ENCODE data around the gene MINDY4. TPM values are rescaled to one million over a fixed set of nuclear protein-coding genes. Genes with fewer than 3 reads are reported as not detected.

The MINDY4 gene
- total and polyA plus RNA-seq, 2 of the 8 experiments (the other 6 are each of a cell fraction or from before 2014, with no cell fraction given), result 1.3 to 3.6 TPM

DNA sequence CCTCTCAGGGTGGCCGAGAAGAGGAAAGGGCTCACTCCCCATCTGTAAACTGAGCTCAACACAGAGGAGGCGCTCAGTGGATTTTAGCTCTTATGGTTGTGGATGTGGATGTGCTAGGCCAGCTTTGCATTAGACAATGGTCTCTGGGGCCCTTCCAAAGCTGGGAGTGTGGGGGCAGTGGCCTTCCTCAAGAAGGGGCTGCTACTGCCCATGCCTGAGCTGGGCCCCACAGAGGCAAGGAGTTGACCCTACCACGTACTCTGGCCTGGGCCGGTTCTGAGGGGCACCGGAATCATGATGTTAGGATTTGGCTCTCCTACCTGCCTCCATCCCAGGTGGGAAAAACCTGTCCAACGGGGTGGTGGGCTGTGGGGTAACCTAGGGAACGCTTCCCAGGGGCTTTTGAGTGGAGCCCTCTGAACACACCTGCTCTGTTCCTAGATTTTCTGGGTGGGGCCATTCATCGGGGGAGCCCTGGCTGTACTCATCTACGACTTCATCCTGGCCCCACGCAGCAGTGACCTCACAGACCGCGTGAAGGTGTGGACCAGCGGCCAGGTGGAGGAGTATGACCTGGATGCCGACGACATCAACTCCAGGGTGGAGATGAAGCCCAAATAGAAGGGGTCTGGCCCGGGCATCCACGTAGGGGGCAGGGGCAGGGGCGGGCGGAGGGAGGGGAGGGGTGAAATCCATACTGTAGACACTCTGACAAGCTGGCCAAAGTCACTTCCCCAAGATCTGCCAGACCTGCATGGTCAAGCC lies 152.0 kb downstream of the MINDY4 start:
- Histone ChIP-seq H3K36me3 (ENCODE audit: control insufficient read depth in 2 of 4, insufficient read depth in 4 of 4, low read length in 3 of 4) (no peaks in the 10 kb centered on the region), H3K4me3 (ENCODE audit: extremely low read depth in 1 of 4, insufficient read depth in 2 of 4, low read depth in 3 of 4, low read length in 4 of 4) (no peak overlapping the region), H3K56ac (replicated peaks; ENCODE audit: insufficient read length, low read depth, low read length) (no peak overlapping the region), H3K18ac (ENCODE audit: extremely low read depth, low read length) (no peak overlapping the region), H3K27ac (ENCODE audit: low read depth, low read length) (no peak overlapping the region), H3K4me2 (ENCODE audit: insufficient read depth in 1 of 2, low read depth in 2 of 2, low read length in 2 of 2) (no peak overlapping the region), H2BK20ac (ENCODE audit: low read length) (no peak overlapping the region), H3K27me3 (replicated peaks in 1 of 4; ENCODE audit: control insufficient read depth in 3 of 4, extremely low read depth in 1 of 4, insufficient read depth in 3 of 4, low read length in 3 of 4) (no peaks in the 10 kb centered on the region; a peak in 1 of 7 replicates), H3K79me2 (ENCODE audit: control insufficient read depth in 1 of 2, insufficient read depth in 2 of 2, low read length in 2 of 2) (no peaks in the 10 kb centered on the region), H2AFZ (ENCODE audit: low read length) (no peak overlapping the region), H3K23ac (ENCODE audit: insufficient read length) (no peak overlapping the region), H4K8ac (ENCODE audit: extremely low read depth, insufficient read depth, low read length) (no peak overlapping the region), H2BK12ac (ENCODE audit: low read depth, low read length) (no peak overlapping the region), H4K20me1 (replicated peaks in 1 of 2; ENCODE audit: control insufficient read depth in 1 of 2, insufficient read depth in 2 of 2, low read length in 2 of 2) (no peaks in the 10 kb centered on the region), H4K91ac (replicated peaks; ENCODE audit: insufficient read length, low read length) (no peak overlapping the region), H3K79me1 (ENCODE audit: low read depth, low read length) (no peaks in the 10 kb centered on the region), H3K4me1 (replicated peaks in 1 of 4; ENCODE audit: control insufficient read depth in 3 of 4, insufficient read depth in 4 of 4, low read length in 3 of 4) (no peaks in the 10 kb centered on the region), H3K14ac (ENCODE audit: insufficient read length) (no peak overlapping the region), H2BK120ac (replicated peaks; ENCODE audit: low read depth, low read length) (no peak overlapping the region), H2BK15ac (ENCODE audit: low read length) (no peak overlapping the region), H3K9me3 (ENCODE audit: insufficient read depth in 2 of 2, low read depth in 1 of 2, low read length in 1 of 2) (no peaks in the 10 kb centered on the region), H4K5ac (ENCODE audit: insufficient read length, low read depth, low read length) (no peak overlapping the region), H3K4ac (replicated peaks; ENCODE audit: insufficient read length, low read depth, low read length) (no peak overlapping the region), H2AK5ac (ENCODE audit: low read depth, low read length) (no peak overlapping the region), H2BK5ac (ENCODE audit: low read depth, low read length) (no peak overlapping the region), H3K23me2 (ENCODE audit: low read depth, low read length) (no peaks in the 10 kb centered on the region), H3K9ac (replicated peaks in 1 of 4; ENCODE audit: extremely low read depth in 1 of 4, low read depth in 3 of 4, low read length in 3 of 4) (no peak overlapping the region)
- FAIRE-seq (no peak), DNase-seq (ENCODE audit: low read depth in 1 of 2, low spot score in 2 of 2) (peak in 1 of 2 experiments; percentile 36)
- CTCF ChIA-PET (ENCODE audit: partially characterized antibody), result interaction anchor here (0.8 to 2.0 kb wide), 8 partner anchors 10 to 137 kb away, joined by 3 to 9 read pairs (median 4); no protein-coding TSS in a partner anchor
- POLR2A ChIA-PET (ENCODE audit: partially characterized antibody), result interaction anchor here (0.8 kb wide), 1 partner anchor 10 kb away, joined by 3 read pairs; no protein-coding TSS in a partner anchor
- 90% methylated on average over 17 of the region's 19 CpGs; no CpG with 5 or more reads in 1 of the 2 experiments for WGBS, 2 experiments (ENCODE audit: extremely low coverage in 1 of 2, insufficient coverage in 1 of 2, insufficient read length in 1 of 2, insufficient replicate concordance in 2 of 2, low coverage in 1 of 2, low lambda C conversion rate in 2 of 2, missing lambda C conversion rate in 1 of 2)
- no peak for TF ChIP-seq EZH2 (IDR thresholded peaks at IDR 0.05; ENCODE audit: low read depth, low read length, severe bottlenecking)
- no peak for TF ChIP-seq SP2 (IDR thresholded peaks at IDR 0.05; ENCODE audit: low read length)
- no peak for TF ChIP-seq BACH1 (IDR thresholded peaks at IDR 0.05; ENCODE audit: low read length)
- no peak for TF ChIP-seq CBX5 (IDR thresholded peaks at IDR 0.05; ENCODE audit: low read depth, low read length)
- TF ChIP-seq CTBP2 (IDR thresholded peaks at IDR 0.05; ENCODE audit: borderline replicate concordance, insufficient read depth, insufficient read length, low read length), result no peak

All from H1 (cell line).